ENCODE data around the gene ADIRF. TPM values are rescaled to one million over a fixed set of nuclear protein-coding genes. Genes with fewer than 3 reads are reported as not detected.
"Not testable (repeated sequence)": the region's sequence is repeated elsewhere in the genome, so short reads cannot be mapped to it uniquely, and the experiment has no call there.

Gene ADIRF
- 41.1 TPM for total RNA-seq
- long read RNA-seq, transcript ADIRF-201 (3 exons, 917 nt) = major isoform, 21 of 25 reads
- long read RNA-seq, partial matches to known transcripts = 0 of 25 reads
- long read RNA-seq, other reads (novel, unspliced or antisense) = 1 of 25 reads

GRCh38 chr10:86968271-86968993 lies at the start of gene ADIRF:
ADIRF (plus strand) TSS chr10:86968482; CDS start chr10:86968545, 63 bp downstream.
- DNase-seq = peak; percentile 71
- TF ChIP-seq, protein P1, sequence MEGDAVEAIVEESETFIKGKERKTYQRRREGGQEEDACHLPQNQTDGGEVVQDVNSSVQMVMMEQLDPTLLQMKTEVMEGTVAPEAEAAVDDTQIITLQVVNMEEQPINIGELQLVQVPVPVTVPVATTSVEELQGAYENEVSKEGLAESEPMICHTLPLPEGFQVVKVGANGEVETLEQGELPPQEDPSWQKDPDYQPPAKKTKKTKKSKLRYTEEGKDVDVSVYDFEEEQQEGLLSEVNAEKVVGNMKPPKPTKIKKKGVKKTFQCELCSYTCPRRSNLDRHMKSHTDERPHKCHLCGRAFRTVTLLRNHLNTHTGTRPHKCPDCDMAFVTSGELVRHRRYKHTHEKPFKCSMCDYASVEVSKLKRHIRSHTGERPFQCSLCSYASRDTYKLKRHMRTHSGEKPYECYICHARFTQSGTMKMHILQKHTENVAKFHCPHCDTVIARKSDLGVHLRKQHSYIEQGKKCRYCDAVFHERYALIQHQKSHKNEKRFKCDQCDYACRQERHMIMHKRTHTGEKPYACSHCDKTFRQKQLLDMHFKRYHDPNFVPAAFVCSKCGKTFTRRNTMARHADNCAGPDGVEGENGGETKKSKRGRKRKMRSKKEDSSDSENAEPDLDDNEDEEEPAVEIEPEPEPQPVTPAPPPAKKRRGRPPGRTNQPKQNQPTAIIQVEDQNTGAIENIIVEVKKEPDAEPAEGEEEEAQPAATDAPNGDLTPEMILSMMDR (IDR thresholded peaks at IDR 0.05; ENCODE audit: borderline replicate concordance) = no peak
- peak within 1 kb of the TSS; percentile 97 for H3K27ac ChIP-seq (replicated peaks)
- H3K9me3 ChIP-seq (replicated peaks) = no peaks in the 10 kb centered on the region
- peak within 1 kb of the TSS; percentile 75 for H3K4me3 ChIP-seq
- no peaks in the 10 kb centered on the region for H3K36me3 ChIP-seq
- H3K27me3 ChIP-seq (ENCODE audit: low read depth) = no peaks in the 10 kb centered on the region
- intact Hi-C loops (cut with micrococcal nuclease) = no loop called here
- peaks cover 64% of the 10 kb centered on the region for H3K4me1 ChIP-seq

GRCh38 chr10:86922553-86922961 lies 45.7 kb upstream of the ADIRF start:
- H3K9me3 ChIP-seq (replicated peaks) = no peaks in the 10 kb centered on the region
- no peak overlapping the region for H3K27ac ChIP-seq (replicated peaks)
- no peaks in the 10 kb centered on the region for H3K27me3 ChIP-seq (ENCODE audit: low read depth)
- peaks cover 17% of the 10 kb centered on the region for H3K4me1 ChIP-seq
- intact Hi-C loops (cut with micrococcal nuclease) = no loop called here
- DNase-seq = no peak
- TF ChIP-seq, protein P1 (IDR thresholded peaks at IDR 0.05; ENCODE audit: borderline replicate concordance) = no peak
- no peak overlapping the region for H3K4me3 ChIP-seq
- H3K36me3 ChIP-seq = peaks cover 56% of the 10 kb centered on the region

GRCh38 chr10:86929468-86930380 lies 38.6 kb upstream of the ADIRF start:
- intact Hi-C loops (cut with micrococcal nuclease) = no loop called here
- Histone ChIP-seq H3K27ac (replicated peaks) (no peak overlapping the region), H3K4me3 (no peak overlapping the region), H3K36me3 (peaks cover 47% of the 10 kb centered on the region), H3K4me1 (peaks cover 11% of the 10 kb centered on the region), H3K27me3 (ENCODE audit: low read depth) (no peaks in the 10 kb centered on the region), H3K9me3 (replicated peaks) (no peaks in the 10 kb centered on the region)
- DNase-seq = no peak
- TF ChIP-seq, protein P1 (IDR thresholded peaks at IDR 0.05; ENCODE audit: borderline replicate concordance) = no peak

- no peaks in the 10 kb centered on the region for H3K27me3 ChIP-seq (ENCODE audit: low read depth)
- H3K4me1 ChIP-seq = peaks cover 9% of the 10 kb centered on the region
- H3K9me3 ChIP-seq (replicated peaks) = no peaks in the 10 kb centered on the region
- no peak overlapping the region for H3K27ac ChIP-seq (replicated peaks)
- DNase-seq = no peak
- no peak overlapping the region for H3K4me3 ChIP-seq
- H3K36me3 ChIP-seq = peaks cover 60% of the 10 kb centered on the region
- intact Hi-C loops (cut with micrococcal nuclease) = no loop called here
- TF ChIP-seq, protein P1 (IDR thresholded peaks at IDR 0.05; ENCODE audit: borderline replicate concordance) = no peak
Observed at GRCh38 chr10:86931872-86932271, 36.4 kb upstream of the ADIRF start.

DNA sequence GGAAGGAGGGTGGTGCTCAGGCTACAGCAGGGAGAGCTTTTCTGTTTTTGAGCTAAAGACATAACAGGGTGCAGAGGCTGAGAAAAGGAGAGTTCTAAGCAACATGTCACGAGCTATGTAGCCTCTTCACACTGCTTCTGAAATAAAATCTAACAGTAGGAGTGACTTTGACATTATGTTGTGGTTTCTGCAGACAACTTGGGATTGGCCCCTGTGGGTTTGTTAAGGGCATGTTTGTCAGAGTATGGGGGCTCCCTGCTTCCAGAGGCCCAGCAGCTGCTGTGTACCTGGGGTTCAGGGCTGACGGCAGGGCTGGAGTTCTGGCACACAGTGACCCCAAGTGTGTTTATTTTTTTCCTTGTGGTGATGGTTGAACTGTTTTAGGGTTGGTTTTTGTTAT lies 35.6 kb upstream of the ADIRF start:
- TF ChIP-seq, protein P1 (IDR thresholded peaks at IDR 0.05; ENCODE audit: borderline replicate concordance) = no peak
- Histone ChIP-seq H3K36me3 (peaks cover 68% of the 10 kb centered on the region), H3K27ac (replicated peaks) (no peak overlapping the region), H3K4me1 (peaks cover 11% of the 10 kb centered on the region), H3K27me3 (ENCODE audit: low read depth) (no peaks in the 10 kb centered on the region), H3K4me3 (no peak overlapping the region), H3K9me3 (replicated peaks) (no peaks in the 10 kb centered on the region)
- intact Hi-C loops (cut with micrococcal nuclease) = no loop called here
- DNase-seq = no peak

GRCh38 chr10:86934162-86934711 lies 34.0 kb upstream of the ADIRF start:
- peaks cover 20% of the 10 kb centered on the region for H3K4me1 ChIP-seq
- H3K27me3 ChIP-seq (ENCODE audit: low read depth); DNase-seq; H3K9me3 ChIP-seq (replicated peaks); H3K4me3 ChIP-seq; H3K27ac ChIP-seq (replicated peaks); intact Hi-C loops (cut with micrococcal nuclease): not testable (repeated sequence)
- H3K36me3 ChIP-seq = peaks cover 64% of the 10 kb centered on the region

Data from left ventricle myocardium inferior (tissue), 1 donor.